22Rv1 (cell line): ENCODE results near the gene EPHA10.

ENCODE experiments used
- CTCF ChIP-seq: fragments of 450-650 bp; IDR thresholded peaks from 2 replicates; pipeline ENCODE4 v1.5.1; 2017; ENCODE audit warnings: mild to moderate bottlenecking
- ZFX ChIP-seq: fragments of 450-650 bp; IDR thresholded peaks from 2 replicates; pipeline ENCODE4 v1.6.1; 2017; ENCODE audit warnings: antibody characterized with exemption, borderline replicate concordance

GRCh38 chr1:37692834-37693175 is 72.1 kb downstream of the EPHA10 start:
- no peak for TF ChIP-seq CTCF
- TF ChIP-seq ZFX: no peak
